ENCODE results near the gene CFAP210. TPM values are rescaled to one million over a fixed set of nuclear protein-coding genes. Genes with fewer than 3 reads are reported as not detected.
"Not testable (repeated sequence)": the region's sequence is repeated elsewhere in the genome, so short reads cannot be mapped to it uniquely, and the experiment has no call there.

Gene CFAP210
- total and polyA plus RNA-seq, 4 donors = 1.2 to 7.2 (median 3.3) TPM

- Histone ChIP-seq H3K9me3 (ENCODE audit: control insufficient read depth in 4 of 4, insufficient read depth in 3 of 4, low read length in 3 of 4) (peaks cover 0 to 3% (median 0%) of the 10 kb centered on the region in 4 donors), H3K9ac (ENCODE audit: insufficient read depth in 1 of 2, low read length in 2 of 2) (peak overlapping the region; percentile 73 to 95), H3K4me3 (peak overlapping the region; percentile 69), H3K27ac (ENCODE audit: low read depth in 1 of 2, low read length in 1 of 2) (peak overlapping the region; percentile 88 to 91), H3K27me3 (ENCODE audit: control insufficient read depth in 3 of 3, insufficient read depth in 3 of 3, low read length in 2 of 3) (no peaks in the 10 kb centered on the region), H3K4me1 (ENCODE audit: control insufficient read depth in 5 of 5, insufficient read depth in 5 of 5, low read length in 5 of 5) (peaks cover 0 to 15% (median 4%) of the 10 kb centered on the region in 5 donors), H3K36me3 (ENCODE audit: control insufficient read depth in 4 of 4, insufficient read depth in 4 of 4, low read length in 4 of 4) (peaks cover 0 to 3% (median 0%) of the 10 kb centered on the region in 4 donors)
- 33 to 36% methylated on average over 8 of the region's 8 CpGs for WGBS, 2 donors
- ATAC-seq (ENCODE audit: insufficient read depth, low FRiP score) (no peak), DNase-seq (no peak)
- TF ChIP-seq, protein P1, sequence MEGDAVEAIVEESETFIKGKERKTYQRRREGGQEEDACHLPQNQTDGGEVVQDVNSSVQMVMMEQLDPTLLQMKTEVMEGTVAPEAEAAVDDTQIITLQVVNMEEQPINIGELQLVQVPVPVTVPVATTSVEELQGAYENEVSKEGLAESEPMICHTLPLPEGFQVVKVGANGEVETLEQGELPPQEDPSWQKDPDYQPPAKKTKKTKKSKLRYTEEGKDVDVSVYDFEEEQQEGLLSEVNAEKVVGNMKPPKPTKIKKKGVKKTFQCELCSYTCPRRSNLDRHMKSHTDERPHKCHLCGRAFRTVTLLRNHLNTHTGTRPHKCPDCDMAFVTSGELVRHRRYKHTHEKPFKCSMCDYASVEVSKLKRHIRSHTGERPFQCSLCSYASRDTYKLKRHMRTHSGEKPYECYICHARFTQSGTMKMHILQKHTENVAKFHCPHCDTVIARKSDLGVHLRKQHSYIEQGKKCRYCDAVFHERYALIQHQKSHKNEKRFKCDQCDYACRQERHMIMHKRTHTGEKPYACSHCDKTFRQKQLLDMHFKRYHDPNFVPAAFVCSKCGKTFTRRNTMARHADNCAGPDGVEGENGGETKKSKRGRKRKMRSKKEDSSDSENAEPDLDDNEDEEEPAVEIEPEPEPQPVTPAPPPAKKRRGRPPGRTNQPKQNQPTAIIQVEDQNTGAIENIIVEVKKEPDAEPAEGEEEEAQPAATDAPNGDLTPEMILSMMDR (IDR thresholded peaks at IDR 0.05; ENCODE audit: control extremely low read depth, extremely low read depth) = no peak
Measured at GRCh38 chr2:169694894-169695260, 672 bp upstream of the CFAP210 start.

- Histone ChIP-seq H3K36me3 (ENCODE audit: control insufficient read depth in 4 of 4, insufficient read depth in 4 of 4, low read length in 4 of 4) (no peaks in the 10 kb centered on the region), H3K4me1 (ENCODE audit: control insufficient read depth in 5 of 5, insufficient read depth in 5 of 5, low read length in 5 of 5) (peaks cover 0 to 15% (median 4%) of the 10 kb centered on the region in 5 donors), H3K9ac (ENCODE audit: insufficient read depth in 1 of 2, low read length in 2 of 2) (peak overlapping the region; percentile 95 to 98), H3K9me3 (ENCODE audit: control insufficient read depth in 4 of 4, insufficient read depth in 3 of 4, low read length in 3 of 4) (peaks cover 0 to 3% (median 0%) of the 10 kb centered on the region in 4 donors), H3K27me3 (ENCODE audit: control insufficient read depth in 3 of 3, insufficient read depth in 3 of 3, low read length in 2 of 3) (no peaks in the 10 kb centered on the region), H3K27ac (ENCODE audit: low read depth in 1 of 2, low read length in 1 of 2) (no peak overlapping the region), H3K4me3 (no peak overlapping the region)
- DNase-seq (peak; percentile 27 to 68 (median 36)), ATAC-seq (ENCODE audit: insufficient read depth, low FRiP score) (no peak)
- TF ChIP-seq, protein P1 (IDR thresholded peaks at IDR 0.05; ENCODE audit: control extremely low read depth, extremely low read depth) = peak; percentile 2
- 13% methylated on average over 4 of the region's 4 CpGs for WGBS, 2 donors
Measured at GRCh38 chr2:169693360-169693759, 845 bp downstream of the CFAP210 start.

GRCh38 chr2:169692718-169693117 lies 1.5 kb downstream of the CFAP210 start:
- Histone ChIP-seq H3K36me3 (ENCODE audit: control insufficient read depth in 4 of 4, insufficient read depth in 4 of 4, low read length in 4 of 4) (no peaks in the 10 kb centered on the region), H3K4me3 (no peak overlapping the region), H3K4me1 (ENCODE audit: control insufficient read depth in 5 of 5, insufficient read depth in 5 of 5, low read length in 5 of 5) (peaks cover 0 to 15% (median 4%) of the 10 kb centered on the region in 5 donors), H3K27ac (ENCODE audit: low read depth in 1 of 2, low read length in 1 of 2) (no peak overlapping the region), H3K27me3 (ENCODE audit: control insufficient read depth in 3 of 3, insufficient read depth in 3 of 3, low read length in 2 of 3) (no peaks in the 10 kb centered on the region), H3K9ac (ENCODE audit: insufficient read depth in 1 of 2, low read length in 2 of 2) (no peak overlapping the region), H3K9me3 (ENCODE audit: control insufficient read depth in 4 of 4, insufficient read depth in 3 of 4, low read length in 3 of 4) (peaks cover 0 to 3% (median 0%) of the 10 kb centered on the region in 4 donors)
- ATAC-seq (ENCODE audit: insufficient read depth, low FRiP score) (no peak), DNase-seq (peak in 2 of 3 donors; percentile 78 to 82)
- TF ChIP-seq, protein P1 (IDR thresholded peaks at IDR 0.05; ENCODE audit: control extremely low read depth, extremely low read depth) = no peak
- WGBS, 2 donors = 64 to 65% methylated on average over 3 of the region's 3 CpGs

GRCh38 chr2:169690958-169691357 lies 3.2 kb downstream of the CFAP210 start:
- 78 to 85% methylated on average over 1 of the region's 1 CpG for WGBS, 2 donors
- no peak overlapping the region for H3K4me3 ChIP-seq
- no peaks in the 10 kb centered on the region for H3K36me3 ChIP-seq (ENCODE audit: control insufficient read depth in 4 of 4, insufficient read depth in 4 of 4, low read length in 4 of 4)
- TF ChIP-seq, protein P1 (IDR thresholded peaks at IDR 0.05; ENCODE audit: control extremely low read depth, extremely low read depth) = no peak
- H3K27ac ChIP-seq (ENCODE audit: low read depth in 1 of 2, low read length in 1 of 2) = no peak overlapping the region
- no peak overlapping the region for H3K9ac ChIP-seq (ENCODE audit: insufficient read depth in 1 of 2, low read length in 2 of 2)
- ATAC-seq (ENCODE audit: insufficient read depth, low FRiP score) (no peak), DNase-seq (no peak)
- no peaks in the 10 kb centered on the region for H3K27me3 ChIP-seq (ENCODE audit: control insufficient read depth in 3 of 3, insufficient read depth in 3 of 3, low read length in 2 of 3)
- peaks cover 0 to 3% (median 0%) of the 10 kb centered on the region in 4 donors for H3K9me3 ChIP-seq (ENCODE audit: control insufficient read depth in 4 of 4, insufficient read depth in 3 of 4, low read length in 3 of 4)
- peaks cover 0 to 15% (median 4%) of the 10 kb centered on the region in 5 donors for H3K4me1 ChIP-seq (ENCODE audit: control insufficient read depth in 5 of 5, insufficient read depth in 5 of 5, low read length in 5 of 5)

GRCh38 chr2:169687943-169688342 lies 6.3 kb downstream of the CFAP210 start:
- not testable (repeated sequence) for H3K36me3 ChIP-seq (ENCODE audit: control insufficient read depth in 4 of 4, insufficient read depth in 4 of 4, low read length in 4 of 4); H3K9ac ChIP-seq (ENCODE audit: insufficient read depth in 1 of 2, low read length in 2 of 2); H3K27ac ChIP-seq (ENCODE audit: low read depth in 1 of 2, low read length in 1 of 2); H3K4me3 ChIP-seq; H3K27me3 ChIP-seq (ENCODE audit: control insufficient read depth in 3 of 3, insufficient read depth in 3 of 3, low read length in 2 of 3); DNase-seq; ATAC-seq (ENCODE audit: insufficient read depth, low FRiP score); H3K9me3 ChIP-seq (ENCODE audit: control insufficient read depth in 4 of 4, insufficient read depth in 3 of 4, low read length in 3 of 4); H3K4me1 ChIP-seq (ENCODE audit: control insufficient read depth in 5 of 5, insufficient read depth in 5 of 5, low read length in 5 of 5)
